Brain microvascular endothelial cell (primary cell): ENCODE measurements around the gene HM13.
"Not testable (repeated sequence)": the region's sequence is repeated elsewhere in the genome, so short reads cannot be mapped to it uniquely, and the experiment has no call there.

Experiments used
- DNase-seq: peaks from one replicate; pipeline ENCODE4 v3.0.0-alpha.2; 2020
- H3K27ac ChIP-seq: fragments of 250-450 bp; sonication (Bioruptor Pico); 2 replicates; pipeline ENCODE4 v1.5.1; 2020; ENCODE audit warnings: mild to moderate bottlenecking, moderate library complexity
- H3K27me3 ChIP-seq: fragments of 250-450 bp; sonication (Bioruptor Pico); replicated peaks from 2 replicates; pipeline ENCODE4 v1.5.1; 2020; ENCODE audit warnings: mild to moderate bottlenecking
- H3K36me3 ChIP-seq: fragments of 250-450 bp; sonication (Bioruptor Pico); replicated peaks from 2 replicates; pipeline ENCODE4 v1.5.1; 2020; ENCODE audit warnings: mild to moderate bottlenecking
- H3K4me3 ChIP-seq: 2 replicates; pipeline ENCODE4 v1.5.1; 2011; ENCODE audit warnings: low read depth, mild to moderate bottlenecking, control low read depth, low read length, moderate library complexity
- CTCF ChIP-seq: IDR thresholded peaks from 2 replicates; pipeline ENCODE4 v1.5.1; 2011; ENCODE audit warnings: low read depth, mild to moderate bottlenecking, moderate library complexity, low read length, control low read depth, inconsistent platforms; ENCODE audit errors: missing control alignments
- in situ Hi-C: cut with HindIII; loops from 2 replicates; pipeline ENCODE4 v1.10.0; 2017; ENCODE audit warnings: low sequenced_read_pairs, low pct_ligation_motif_present

The HM13 gene

GRCh38 chr20:31508517-31509244 lies 5.6 kb upstream of the HM13 start:
- in situ Hi-C loops: no loop called here
- no peak for TF ChIP-seq CTCF
- Histone ChIP-seq H3K27me3 (no peaks in the 10 kb centered on the region), H3K36me3 (no peaks in the 10 kb centered on the region), H3K4me3 (no peak overlapping the region), H3K27ac (no peak overlapping the region)
- no peak for DNase-seq

GRCh38 chr20:31515072-31515774 lies 981 bp downstream of the HM13 start:
- in situ Hi-C loops: no loop called here
- H3K27ac ChIP-seq: peak overlapping the region; percentile 66
- no peaks in the 10 kb centered on the region for H3K27me3 ChIP-seq
- peaks cover 5% of the 10 kb centered on the region for H3K36me3 ChIP-seq
- TF ChIP-seq CTCF: no peak
- H3K4me3 ChIP-seq: peak overlapping the region; percentile 100
- DNase-seq: no peak

DNA sequence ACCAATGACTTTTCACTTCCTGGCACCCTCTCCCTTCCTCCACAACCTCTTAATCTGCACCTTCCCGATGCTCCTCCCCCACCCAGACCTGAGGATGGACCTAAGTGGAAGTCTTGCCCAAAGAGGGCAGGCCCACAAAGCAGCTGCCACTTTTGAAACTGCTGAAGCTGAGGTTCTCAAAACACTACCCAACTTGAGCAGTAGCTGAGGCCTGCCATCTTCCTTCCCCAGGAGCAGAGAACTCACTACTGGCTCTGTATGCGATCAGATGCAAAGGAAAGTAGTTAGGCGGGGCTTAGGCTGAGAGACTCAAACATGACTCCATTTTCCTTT lies 1.5 kb downstream of the HM13 start:
- H3K27ac ChIP-seq: no peak overlapping the region
- no peak for DNase-seq
- in situ Hi-C loops: no loop called here

DNA sequence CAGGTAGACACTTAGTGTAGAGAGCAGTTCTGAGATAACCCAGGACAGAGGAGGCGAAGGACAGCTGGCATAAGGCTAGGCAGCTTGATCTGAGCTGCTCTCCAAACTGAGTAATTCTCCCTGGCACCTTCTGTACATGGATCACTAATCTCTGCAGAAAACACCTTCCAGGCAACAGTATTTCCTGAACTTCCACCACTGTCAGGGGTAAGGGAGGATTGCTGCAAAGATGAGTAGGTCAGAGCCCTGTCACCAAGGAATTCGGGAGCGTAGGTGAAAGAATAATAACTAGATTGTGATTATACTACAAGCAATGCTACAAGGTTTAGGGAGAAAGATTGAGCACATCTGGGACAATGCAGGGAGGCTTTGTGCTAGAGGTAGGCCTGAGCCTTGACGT lies 1.9 kb downstream of the HM13 start:
- Histone ChIP-seq H3K4me3 (peak overlapping the region; percentile 100), H3K36me3 (peaks cover 11% of the 10 kb centered on the region), H3K27ac (no peak overlapping the region), H3K27me3 (no peaks in the 10 kb centered on the region)
- TF ChIP-seq CTCF: no peak
- DNase-seq: no peak
- in situ Hi-C loops: no loop called here

More for the DNA sequence above, 1.5 kb downstream of the HM13 start:
- TF ChIP-seq CTCF: no peak
- Histone ChIP-seq H3K4me3 (peak overlapping the region; percentile 100), H3K36me3 (peaks cover 7% of the 10 kb centered on the region), H3K27me3 (no peaks in the 10 kb centered on the region)

DNA sequence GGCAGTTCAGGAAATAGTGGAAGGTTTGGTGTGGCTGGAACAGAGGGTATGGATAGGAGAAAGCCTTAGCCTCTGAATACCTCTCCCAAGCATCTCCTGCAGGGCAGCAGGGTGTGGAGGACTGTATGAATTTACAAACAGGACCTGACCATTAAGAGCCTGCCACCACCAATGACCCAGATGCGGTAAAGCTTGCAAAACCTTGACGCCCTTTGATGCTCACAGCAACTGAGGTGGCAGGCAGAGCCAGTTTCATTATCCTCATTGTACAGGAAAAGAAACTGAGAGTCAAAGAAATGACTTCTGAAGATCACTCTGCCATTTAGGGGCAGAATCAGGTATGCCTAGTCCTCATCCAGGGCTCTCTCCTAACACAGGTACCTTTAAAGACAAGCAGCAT lies 2.4 kb downstream of the HM13 start:
- no peak for TF ChIP-seq CTCF
- in situ Hi-C loops: no loop called here
- no peaks in the 10 kb centered on the region for H3K27me3 ChIP-seq
- no peak for DNase-seq
- no peak overlapping the region for H3K27ac ChIP-seq
- H3K4me3 ChIP-seq: no peak overlapping the region
- H3K36me3 ChIP-seq: peaks cover 13% of the 10 kb centered on the region

- in situ Hi-C loops: no loop called here
- Histone ChIP-seq H3K36me3 (peaks cover 18% of the 10 kb centered on the region), H3K27me3 (no peaks in the 10 kb centered on the region), H3K4me3 (no peak overlapping the region), H3K27ac (no peak overlapping the region)
- TF ChIP-seq CTCF: peak; percentile 59
- peak; percentile 45 for DNase-seq
These were observed 3.1 kb downstream of the HM13 start for GRCh38 chr20:31517373-31517772.

GRCh38 chr20:31521267-31521666 lies 7.0 kb downstream of the HM13 start:
- H3K27ac ChIP-seq, H3K27me3 ChIP-seq, in situ Hi-C loops, H3K4me3 ChIP-seq, DNase-seq: not testable (repeated sequence)
- H3K36me3 ChIP-seq: peaks cover 22% of the 10 kb centered on the region
